ENCODE data around the gene NRXN3. TPM values are rescaled to one million over a fixed set of nuclear protein-coding genes. Genes with fewer than 3 reads are reported as not detected.

Gene NRXN3
- total and polyA plus RNA-seq, 4 donors, result 0.07 to 1.2 (median 0.23) TPM

- no peaks in the 10 kb centered on the region for H3K36me3 ChIP-seq (ENCODE audit: control insufficient read depth in 4 of 4, insufficient read depth in 3 of 4, low read depth in 1 of 4, low read length in 3 of 4)
- H3K4me1 ChIP-seq (ENCODE audit: control insufficient read depth in 4 of 4, insufficient read depth in 4 of 4, low read length in 3 of 4), result no peaks in the 10 kb centered on the region
- no peak overlapping the region for H3K4me3 ChIP-seq (ENCODE audit: low read depth in 1 of 3, low read length in 3 of 3)
- H3K9me3 ChIP-seq (ENCODE audit: control insufficient read depth in 4 of 4, low read length in 3 of 4), result no peaks in the 10 kb centered on the region
- no peak for DNase-seq (ENCODE audit: low spot score)
- 68% methylated on average over 2 of the region's 2 CpGs for WGBS
- no peak overlapping the region for H3K27ac ChIP-seq (ENCODE audit: low read depth in 1 of 2, low read length in 2 of 2)
- peaks cover 0 to 2% (median 0%) of the 10 kb centered on the region in 4 donors for H3K27me3 ChIP-seq (ENCODE audit: control insufficient read depth in 4 of 4, insufficient read depth in 4 of 4, low read length in 3 of 4)
- no peak overlapping the region for H3K9ac ChIP-seq (ENCODE audit: low read depth in 1 of 2, low read length in 2 of 2)
- TF ChIP-seq HNF4A (conservative IDR thresholded peaks at IDR 0.05) (no peak), MAX (IDR thresholded peaks at IDR 0.05) (no peak), FOXA1 (IDR thresholded peaks at IDR 0.05) (no peak), HNF4G (IDR thresholded peaks at IDR 0.05) (no peak), SP1 (IDR thresholded peaks at IDR 0.05) (no peak), REST (IDR thresholded peaks at IDR 0.05) (no peak), CTCF (IDR thresholded peaks at IDR 0.05; ENCODE audit: low read depth, low read length, missing input control) (no peak), RXRA (IDR thresholded peaks at IDR 0.05) (no peak), NR2F2 (IDR thresholded peaks at IDR 0.05) (no peak), EGR1 (IDR thresholded peaks at IDR 0.05; ENCODE audit: low read depth in 2 of 2) (no peak), ZBTB33 (IDR thresholded peaks at IDR 0.05) (no peak)
These were observed 1344.5 kb downstream of the NRXN3 start for GRCh38 chr14:79514700-79515099.

GRCh38 chr14:79515158-79515557 lies 1345.0 kb downstream of the NRXN3 start:
- H3K4me1 ChIP-seq (ENCODE audit: control insufficient read depth in 4 of 4, insufficient read depth in 4 of 4, low read length in 3 of 4), result no peaks in the 10 kb centered on the region
- no peaks in the 10 kb centered on the region for H3K9me3 ChIP-seq (ENCODE audit: control insufficient read depth in 4 of 4, low read length in 3 of 4)
- H3K9ac ChIP-seq (ENCODE audit: low read depth in 1 of 2, low read length in 2 of 2), result no peak overlapping the region
- 53% methylated on average over 3 of the region's 3 CpGs for WGBS
- no peaks in the 10 kb centered on the region for H3K36me3 ChIP-seq (ENCODE audit: control insufficient read depth in 4 of 4, insufficient read depth in 3 of 4, low read depth in 1 of 4, low read length in 3 of 4)
- H3K27me3 ChIP-seq (ENCODE audit: control insufficient read depth in 4 of 4, insufficient read depth in 4 of 4, low read length in 3 of 4), result peaks cover 0 to 2% (median 0%) of the 10 kb centered on the region in 4 donors
- no peak overlapping the region for H3K27ac ChIP-seq (ENCODE audit: low read depth in 1 of 2, low read length in 2 of 2)
- no peak overlapping the region for H3K4me3 ChIP-seq (ENCODE audit: low read depth in 1 of 3, low read length in 3 of 3)
- DNase-seq (ENCODE audit: low spot score), result no peak
- TF ChIP-seq CTCF (IDR thresholded peaks at IDR 0.05; ENCODE audit: low read depth, low read length, missing input control) (no peak), MAX (IDR thresholded peaks at IDR 0.05) (no peak), JUND (IDR thresholded peaks at IDR 0.05) (no peak), ZBTB33 (IDR thresholded peaks at IDR 0.05) (no peak), GABPA (IDR thresholded peaks at IDR 0.05 in 1 of 2, conservative IDR thresholded peaks at IDR 0.05 in 1 of 2) (no peak), RAD21 (IDR thresholded peaks at IDR 0.05) (no peak), ATF3 (IDR thresholded peaks at IDR 0.05) (no peak), REST (IDR thresholded peaks at IDR 0.05) (no peak)
